PC-3 (cell line): ENCODE results near the gene JMJD4.

Experiments
- CTCF ChIP-seq: fragments of 300-600 bp; sonication (generic); conservative IDR thresholded peaks from 2 replicates; pipeline ENCODE4 v1.5.1; 2017; ENCODE audit warnings: antibody characterized with exemption, low read depth, mild to moderate bottlenecking, low read length
- EZH2 ChIP-seq: fragments of 300-600 bp; sonication (generic); IDR thresholded peaks from one replicate; pipeline ENCODE4 v1.6.1; 2017; ENCODE audit warnings: antibody characterized with exemption, mild to moderate bottlenecking, low read length; ENCODE audit not compliant: unreplicated experiment
- EZH2phosphoT487 ChIP-seq: fragments of 300-600 bp; sonication (generic); IDR thresholded peaks from 2 replicates; pipeline ENCODE4 v1.6.1; 2018; ENCODE audit warnings: mild to moderate bottlenecking, antibody characterized with exemption, low read length, borderline replicate concordance

- TF ChIP-seq CTCF (no peak), EZH2 (no peak), EZH2phosphoT487 (no peak)
Observed at GRCh38 chr1:227731696-227732585, 3.2 kb downstream of the JMJD4 start.
